Umbilical cord (tissue), 2 donors: Measurements from ENCODE around the gene PIN4. TPM values are rescaled to one million over a fixed set of nuclear protein-coding genes. Genes with fewer than 3 reads are reported as not detected.
"Not testable (repeated sequence)": the region's sequence is repeated elsewhere in the genome, so short reads cannot be mapped to it uniquely, and the experiment has no call there.

ENCODE experiments used
- DNase-seq: peaks from one replicate; pipeline ENCODE4 v3.0.0-alpha.2; 2015; ENCODE audit warnings: low spot score
- total RNA-seq: library from RNA; depleted of rRNA; stranded (reverse); fragments of >200 nt; gene quantifications from one replicate; pipeline ENCODE4 v1.2.3, GENCODE V29; 2014; ENCODE audit warnings: low replicate concordance; ENCODE audit not compliant: insufficient read depth

Gene PIN4
- total RNA-seq, 1 donor from 2014 or later: 14.7 TPM

- peak; percentile 17 for DNase-seq
Observed at GRCh38 chrX:72201836-72202536, 20.4 kb downstream of the PIN4 start.

GRCh38 chrX:72202792-72203401 is 21.3 kb downstream of the PIN4 start:
- no peak for DNase-seq

GRCh38 chrX:72203421-72203820 is 21.9 kb downstream of the PIN4 start:
- DNase-seq: no peak

- no peak for DNase-seq
Observed at GRCh38 chrX:72205706-72206105, 24.1 kb downstream of the PIN4 start.

- no peak for DNase-seq
Observed at GRCh38 chrX:72207366-72207765, 25.8 kb downstream of the PIN4 start.

- DNase-seq: no peak
Observed at GRCh38 chrX:72208126-72208800, 26.7 kb downstream of the PIN4 start.

GRCh38 chrX:72216973-72217372 is 35.4 kb downstream of the PIN4 start:
- DNase-seq: no peak

DNA sequence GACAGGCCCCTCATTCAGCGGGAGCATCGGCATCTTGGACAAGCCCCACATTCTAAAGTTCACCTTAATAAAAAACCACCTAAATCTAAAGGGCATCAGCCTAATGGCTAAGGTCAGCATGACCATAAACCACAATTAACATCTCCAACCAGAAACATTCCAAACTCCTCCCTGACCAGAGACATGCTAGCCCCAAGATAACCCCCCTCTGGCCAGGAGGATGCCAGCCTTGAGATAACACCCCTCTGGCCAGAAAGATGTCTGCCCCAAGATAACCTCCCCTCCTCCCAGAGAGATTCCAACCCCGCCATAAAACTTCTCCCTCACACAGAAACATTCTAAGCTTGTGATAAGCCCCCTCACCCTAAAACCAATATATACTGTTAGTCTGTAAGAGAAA is 38.8 kb downstream of the PIN4 start:
- DNase-seq: not testable (repeated sequence)

GRCh38 chrX:72230290-72230689 is 48.7 kb downstream of the PIN4 start:
- DNase-seq: no peak

DNA sequence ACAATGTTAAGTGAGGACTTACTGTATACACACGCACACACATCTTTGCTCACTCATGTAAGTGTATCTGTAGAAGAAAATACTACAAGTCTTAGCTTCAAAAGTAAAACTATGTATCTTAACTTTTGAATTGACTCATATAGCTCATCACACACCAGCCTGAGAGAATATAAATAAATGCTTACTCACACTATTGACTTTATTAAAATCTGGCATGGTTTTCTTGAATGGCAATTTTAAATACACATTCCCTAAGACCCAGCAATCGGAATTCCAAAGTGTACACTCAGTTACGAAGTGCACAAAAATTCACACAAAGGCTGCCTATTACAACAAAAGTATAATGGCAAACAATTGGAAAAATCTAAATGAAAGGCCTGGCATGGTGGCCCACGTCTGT is 55.3 kb downstream of the PIN4 start:
- no peak for DNase-seq

- DNase-seq: no peak
Observed at GRCh38 chrX:72238183-72238582, 56.6 kb downstream of the PIN4 start.

- peak; percentile 90 for DNase-seq
Observed at GRCh38 chrX:72238721-72239475, 57.3 kb downstream of the PIN4 start, which contains the start of gene ERCC6L. TSS of gene ERCC6L (minus strand) at chrX:72239027. CDS start at chrX:72238911, 116 bp downstream.

DNA sequence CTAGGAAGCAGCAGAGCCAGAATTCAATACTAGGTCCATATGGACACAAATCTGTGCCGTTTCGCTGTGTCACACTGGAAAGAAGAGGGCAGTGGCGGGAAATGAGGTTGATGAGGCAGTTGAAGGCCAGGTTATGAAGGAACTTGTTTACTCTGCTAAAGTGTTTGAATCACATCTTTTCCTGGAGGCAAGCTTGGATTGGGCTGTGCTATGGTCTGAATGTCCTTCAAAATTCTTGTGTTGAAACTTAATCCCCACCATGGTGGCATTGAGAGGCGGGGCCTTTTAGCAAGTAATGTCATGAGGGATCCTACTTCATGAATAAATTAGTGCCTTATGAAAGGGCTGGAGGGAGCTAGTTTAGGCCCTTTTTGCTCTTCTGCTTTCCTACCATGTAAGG is 59.4 kb downstream of the PIN4 start:
- DNase-seq: no peak

- DNase-seq: no peak
Observed at GRCh38 chrX:72243472-72243871, 61.9 kb downstream of the PIN4 start.

DNA sequence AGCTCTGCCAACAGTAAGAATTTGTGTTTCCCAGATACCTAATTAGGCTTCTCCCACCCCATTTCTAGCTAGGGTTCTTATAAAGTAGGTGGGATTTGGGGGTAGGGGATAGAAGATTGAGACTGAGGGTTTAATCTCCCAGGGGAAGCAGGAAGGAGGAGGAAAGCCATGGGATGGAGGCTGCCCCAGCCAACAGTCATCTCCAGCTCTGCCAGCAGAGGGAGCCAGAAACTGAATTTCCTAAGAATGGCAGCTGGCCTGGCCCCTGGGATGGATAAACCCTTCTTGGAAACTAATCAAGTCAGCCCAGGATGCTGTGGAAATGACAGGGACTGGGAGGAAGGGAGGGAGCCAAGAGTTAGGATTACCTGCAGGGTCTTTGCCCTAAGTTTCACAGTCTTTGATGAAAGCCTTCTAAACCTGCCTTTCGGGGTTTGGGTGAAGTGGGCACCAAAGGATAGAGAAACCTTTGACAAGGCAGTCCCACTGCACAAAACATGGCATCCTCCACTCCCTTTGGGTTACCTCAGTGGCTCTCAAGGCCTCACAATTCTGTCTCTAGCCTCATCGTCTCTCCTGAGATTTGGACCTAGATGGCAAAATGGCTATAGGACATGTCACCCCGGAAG is 64.0 kb downstream of the PIN4 start:
- DNase-seq: peak; percentile 7

GRCh38 chrX:72247206-72247942 is 65.8 kb downstream of the PIN4 start:
- peak; percentile 6 for DNase-seq

Other genes with a start within 250 kb of the PIN4 start
- 5.1 TPM for gene RTL5, start 49.8 kb upstream of the PIN4 start, total RNA-seq
- 2.2 TPM for gene ERCC6L, start 57.3 kb downstream of the PIN4 start, total RNA-seq
- 804 TPM for gene RPS4X, start 95.5 kb downstream of the PIN4 start, total RNA-seq
- not detected for gene CITED1, start 124.2 kb downstream of the PIN4 start, total RNA-seq